Spleen (tissue), 11 donors: ENCODE data around the gene COL5A1. TPM values are rescaled to one million over a fixed set of nuclear protein-coding genes. Genes with fewer than 3 reads are reported as not detected.

ENCODE experiments used
- DNase-seq: peaks from one replicate; pipeline ENCODE4 v3.0.0-alpha.2; 2020
- H3K27ac ChIP-seq, 8 donors: fragments of 200-600 bp; sonication (generic) in 7 of 8; 1 replicate in 4 of 8; 2 replicates in 4 of 8; pipeline versions ENCODE4 v1.5.0 to v1.8.0; 2016 to 2021; ENCODE audit warnings: inconsistent platforms in 4 of 8, mild to moderate bottlenecking in 4 of 8, moderate library complexity in 1 of 8
- H3K27me3 ChIP-seq, 7 donors: fragments of 200-600 bp; sonication (generic) in 6 of 7; replicated peaks in 1 of 7; 1 replicate in 4 of 7; 2 replicates in 3 of 7; pipeline versions ENCODE4 v1.5.0 to v1.8.0; 2016 to 2021; ENCODE audit warnings: inconsistent platforms in 3 of 7, mild to moderate bottlenecking in 1 of 7
- H3K36me3 ChIP-seq, 6 donors: fragments of 200-600 bp; sonication (generic) in 5 of 6; 1 replicate in 4 of 6; 2 replicates in 2 of 6; pipeline versions ENCODE4 v1.5.0 to v1.8.0; 2016 to 2021; ENCODE audit warnings: inconsistent platforms in 2 of 6
- H3K4me1 ChIP-seq, 6 donors: fragments of 200-600 bp; sonication (generic) in 5 of 6; 1 replicate in 3 of 6; 2 replicates in 3 of 6; pipeline versions ENCODE4 v1.5.0 to v1.8.0; 2016 to 2021; ENCODE audit warnings: inconsistent platforms in 3 of 6
- H3K4me3 ChIP-seq, 8 donors: fragments of 200-600 bp; sonication (generic) in 7 of 8; 1 replicate in 4 of 8; 2 replicates in 4 of 8; pipeline versions ENCODE4 v1.5.0 to v1.8.0; 2016 to 2021; ENCODE audit warnings: inconsistent platforms in 4 of 8, mild to moderate bottlenecking in 4 of 8, moderate library complexity in 2 of 8
- H3K9me3 ChIP-seq, 8 donors: fragments of 200-600 bp; sonication (generic) in 7 of 8; 1 replicate in 4 of 8; 2 replicates in 4 of 8; pipeline versions ENCODE4 v1.5.0 to v1.8.0; 2016 to 2021; ENCODE audit warnings: inconsistent platforms in 4 of 8
- POLR2A ChIP-seq, 3 donors: fragments of 450-650 bp; IDR thresholded peaks; one replicate each; pipeline ENCODE4 v1.5.1; 2017; ENCODE audit warnings: antibody characterized with exemption in 3 of 3, mild to moderate bottlenecking in 1 of 3
- POLR2AphosphoS5 ChIP-seq, 3 donors: sonication (generic); formaldehyde crosslinking; IDR thresholded peaks; one replicate each; pipeline ENCODE4 v1.5.1; 2017; ENCODE audit warnings: antibody characterized with exemption in 3 of 3
- WGBS, 5 donors: extraction: QIAGEN DNeasy Blood & Tissue Kit in 3 of 5; methylation state at CpG; one replicate each; pipeline versions ENCODE4 v1.1.5 to v1.1.7; 2013 to 2018; 5-methylcytosine and 5-hydroxymethylcytosine counted together
- intact Hi-C: fragments of 100-400 bp; cut with DNase I; formaldehyde crosslinking; loops from one replicate; pipeline ENCODE4 v1.15.0; 2023; ENCODE audit warnings: low total_unique reads
- polyA plus RNA-seq, 3 donors: library from polyadenylated mRNA; stranded (reverse); fragments of 200-250 nt; gene quantifications; one replicate each; pipeline ENCODE4 v1.2.1, GENCODE V29; 2013
- total RNA-seq, 7 donors: library from RNA; depleted of rRNA in 3 of 7; stranded (reverse); fragments of >200 nt in 3 of 7; fragmentation: NEBNext Ultra II Directional in 4 of 7; extraction: Animal tissue kit (Norgen Biotek cat#: 25700) in 4 of 7; gene quantifications; one replicate each; pipeline versions ENCODE4 v1.1.0 to v1.2.1, GENCODE V29; 2016 to 2021
- TF ChIP-seq, protein P1 (sequence below), 11 experiments: fragments of 200-600 bp in 7 of 11; fragments of 450-650 bp in 4 of 11; sonication (generic) in 4 of 11; IDR thresholded peaks in 8 of 11; conservative IDR thresholded peaks in 3 of 11; 1 replicate in 7 of 11; 2 replicates in 4 of 11; pipeline versions ENCODE4 v1.4.0 to v1.8.0; 2016 to 2021; ENCODE audit warnings: antibody characterized with exemption in 11 of 11, inconsistent platforms in 4 of 11, mild to moderate bottlenecking in 1 of 11
- donor health status: healthy with polysubstance abuse.
- donor health status: DM: no; HTN: no; CAD: no; lungs with moderate emphysema.
- donor health status: DM: no; HTN: no; CAD: no.
- donor health status: Bipolar disorder and iron deficiency.
- donor health status: healthy.
- donor health status: DM: no; HTN: no; CAD: no.
- donor health status: DM: yes; HTN: yes; CAD: no.

Gene COL5A1
- total and polyA plus RNA-seq, 10 donors = 2.6 to 50.6 (median 23.7) TPM

DNA sequence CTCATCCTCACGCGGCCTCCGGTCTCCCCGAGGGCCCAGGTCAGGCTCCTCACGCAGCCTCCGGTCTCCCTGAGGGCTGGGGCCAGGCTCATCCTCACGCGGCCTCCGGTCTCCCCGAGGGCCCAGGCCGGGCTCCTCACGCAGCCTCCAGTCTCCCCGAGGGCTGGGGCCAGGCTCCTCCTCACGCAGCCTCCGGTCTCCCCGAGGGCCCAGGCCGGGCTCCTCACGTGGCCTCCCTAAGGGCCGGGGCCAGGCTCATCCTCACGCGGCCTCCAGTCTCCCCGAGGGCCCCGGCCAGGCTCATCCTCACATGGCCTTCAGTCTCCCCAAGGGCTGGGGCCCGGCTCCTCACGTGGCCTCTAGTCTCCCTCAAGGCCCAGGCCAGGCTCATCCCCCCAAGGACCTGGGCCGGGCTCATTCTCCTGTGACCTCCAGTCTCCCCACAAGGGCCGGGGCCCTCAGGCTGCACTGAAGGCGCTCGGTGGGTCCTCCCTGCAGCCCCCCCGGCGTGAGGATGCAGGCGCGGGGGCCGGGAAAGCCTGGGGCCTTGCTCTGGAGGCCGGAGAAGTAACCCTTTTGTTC is 187.8 kb downstream of the COL5A1 start:
- Histone ChIP-seq H3K27ac (no peak overlapping the region), H3K4me1 (no peaks in the 10 kb centered on the region), H3K27me3 (no peaks in the 10 kb centered on the region), H3K9me3 (no peaks in the 10 kb centered on the region), H3K36me3 (peaks cover 0 to 72% (median 0%) of the 10 kb centered on the region in 6 donors), H3K4me3 (no peak overlapping the region)
- intact Hi-C loops = no loop called here
- 88 to 97% (median 93%) methylated on average over 30 to 35 of the region's 35 CpGs for WGBS, 5 donors
- TF ChIP-seq, protein P1, sequence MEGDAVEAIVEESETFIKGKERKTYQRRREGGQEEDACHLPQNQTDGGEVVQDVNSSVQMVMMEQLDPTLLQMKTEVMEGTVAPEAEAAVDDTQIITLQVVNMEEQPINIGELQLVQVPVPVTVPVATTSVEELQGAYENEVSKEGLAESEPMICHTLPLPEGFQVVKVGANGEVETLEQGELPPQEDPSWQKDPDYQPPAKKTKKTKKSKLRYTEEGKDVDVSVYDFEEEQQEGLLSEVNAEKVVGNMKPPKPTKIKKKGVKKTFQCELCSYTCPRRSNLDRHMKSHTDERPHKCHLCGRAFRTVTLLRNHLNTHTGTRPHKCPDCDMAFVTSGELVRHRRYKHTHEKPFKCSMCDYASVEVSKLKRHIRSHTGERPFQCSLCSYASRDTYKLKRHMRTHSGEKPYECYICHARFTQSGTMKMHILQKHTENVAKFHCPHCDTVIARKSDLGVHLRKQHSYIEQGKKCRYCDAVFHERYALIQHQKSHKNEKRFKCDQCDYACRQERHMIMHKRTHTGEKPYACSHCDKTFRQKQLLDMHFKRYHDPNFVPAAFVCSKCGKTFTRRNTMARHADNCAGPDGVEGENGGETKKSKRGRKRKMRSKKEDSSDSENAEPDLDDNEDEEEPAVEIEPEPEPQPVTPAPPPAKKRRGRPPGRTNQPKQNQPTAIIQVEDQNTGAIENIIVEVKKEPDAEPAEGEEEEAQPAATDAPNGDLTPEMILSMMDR (IDR thresholded peaks at IDR 0.05 in 8 of 11, conservative IDR thresholded peaks at IDR 0.05 in 3 of 11) = no peak
- TF ChIP-seq POLR2AphosphoS5 (IDR thresholded peaks at IDR 0.05) (no peak), POLR2A (IDR thresholded peaks at IDR 0.05) (no peak)
- no peak for DNase-seq

DNA sequence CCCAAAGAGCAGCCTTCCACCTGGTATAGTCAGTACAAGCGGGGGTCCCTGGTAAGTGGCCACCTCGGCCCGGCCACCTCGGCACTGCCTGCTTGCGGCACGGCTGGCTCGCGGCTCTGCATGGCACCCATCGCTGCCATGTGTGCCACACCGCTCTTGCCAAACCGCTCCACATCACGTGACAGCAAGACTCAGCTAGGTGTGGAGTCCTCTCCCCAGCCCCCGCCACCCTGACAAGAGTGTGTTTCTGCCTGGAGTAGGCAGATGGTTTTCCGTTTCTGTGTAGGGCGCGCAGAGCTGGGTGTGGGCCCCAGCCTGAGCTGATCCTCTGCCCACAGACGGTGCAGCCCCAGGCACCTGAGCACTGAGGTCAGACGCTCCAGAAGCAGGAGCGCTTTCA is 188.5 kb downstream of the COL5A1 start:
- WGBS, 5 donors = 90 to 97% (median 94%) methylated on average over 11 to 19 of the region's 19 CpGs
- Histone ChIP-seq H3K27me3 (no peaks in the 10 kb centered on the region), H3K27ac (no peak overlapping the region), H3K36me3 (peaks cover 0 to 70% (median 0%) of the 10 kb centered on the region in 6 donors), H3K9me3 (no peaks in the 10 kb centered on the region), H3K4me3 (no peak overlapping the region), H3K4me1 (no peaks in the 10 kb centered on the region)
- no peak for TF ChIP-seq POLR2AphosphoS5 (IDR thresholded peaks at IDR 0.05)
- TF ChIP-seq POLR2A (IDR thresholded peaks at IDR 0.05) = no peak
- TF ChIP-seq, protein P1 (IDR thresholded peaks at IDR 0.05 in 8 of 11, conservative IDR thresholded peaks at IDR 0.05 in 3 of 11) = no peak
- intact Hi-C loops = no loop called here
- no peak for DNase-seq

DNA sequence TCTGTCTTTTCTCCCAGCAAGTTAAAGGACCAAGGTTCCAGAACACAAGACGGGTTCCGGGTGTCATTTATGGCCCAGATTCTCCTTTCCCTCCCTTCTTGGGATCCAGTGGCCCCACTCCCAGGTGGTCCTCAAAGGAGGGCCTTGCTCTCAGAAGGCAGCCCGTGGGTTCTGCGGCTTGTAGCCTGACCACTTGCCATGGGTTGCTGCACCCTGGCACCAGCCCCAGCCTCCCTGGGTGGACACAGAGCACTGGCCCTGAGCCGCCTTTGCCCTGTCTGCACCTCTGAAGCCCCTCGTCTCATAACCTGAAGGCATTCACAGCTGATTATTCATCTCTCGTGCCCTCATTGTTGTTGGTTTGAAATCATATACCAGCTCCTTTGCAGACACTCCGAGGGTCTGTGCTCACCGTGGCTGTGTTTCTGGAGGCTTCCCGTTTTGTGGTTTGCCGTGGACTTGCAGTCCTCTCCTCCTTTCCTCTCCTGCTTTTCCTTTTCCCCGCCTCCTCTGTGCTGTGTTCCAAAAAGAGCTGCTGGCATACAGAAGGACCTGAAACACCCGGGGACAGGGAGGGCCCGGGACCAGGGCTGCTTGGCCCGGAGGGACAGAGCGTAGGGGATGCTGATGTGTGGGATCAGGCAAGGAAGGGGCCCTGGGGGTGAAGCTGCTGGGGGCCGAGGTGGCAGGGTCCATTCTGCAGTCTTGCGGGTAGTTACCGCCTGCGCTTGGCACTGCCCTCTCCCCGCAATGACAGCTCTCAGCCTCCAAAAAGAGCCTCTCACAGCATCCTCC is 189.5 kb downstream of the COL5A1 start:
- no peak overlapping the region for H3K4me3 ChIP-seq
- intact Hi-C loops = no loop called here
- H3K9me3 ChIP-seq = no peaks in the 10 kb centered on the region
- DNase-seq = no peak
- no peaks in the 10 kb centered on the region for H3K4me1 ChIP-seq
- TF ChIP-seq POLR2A (IDR thresholded peaks at IDR 0.05) (no peak), POLR2AphosphoS5 (IDR thresholded peaks at IDR 0.05) (no peak)
- TF ChIP-seq, protein P1 (IDR thresholded peaks at IDR 0.05 in 8 of 11, conservative IDR thresholded peaks at IDR 0.05 in 3 of 11) = no peak
- WGBS, 5 donors = 76 to 93% (median 88%) methylated on average over 21 of the region's 21 CpGs
- no peak overlapping the region for H3K27ac ChIP-seq
- peaks cover 0 to 69% (median 0%) of the 10 kb centered on the region in 6 donors for H3K36me3 ChIP-seq
- H3K27me3 ChIP-seq = no peaks in the 10 kb centered on the region

DNA sequence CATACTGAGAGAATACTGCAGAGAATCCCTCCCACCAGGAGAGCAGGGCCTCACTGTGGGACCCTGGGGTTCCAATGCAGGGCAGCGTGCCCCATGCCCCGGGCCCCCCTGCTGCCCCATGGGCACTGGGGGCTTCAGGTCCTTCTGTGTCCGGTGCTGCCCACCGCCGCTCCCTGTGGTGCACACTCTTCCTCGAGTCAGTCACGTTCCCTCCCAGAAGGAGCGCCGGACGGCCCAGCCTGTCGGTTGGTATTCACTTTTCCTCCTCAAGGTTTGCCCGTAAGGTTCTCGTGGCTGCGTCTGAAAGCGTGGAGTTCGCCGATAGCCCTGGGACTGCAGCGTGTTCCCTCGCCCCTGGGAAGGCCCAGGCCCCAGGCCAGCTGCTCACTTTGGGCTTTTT is 190.9 kb downstream of the COL5A1 start:
- Histone ChIP-seq H3K4me1 (no peaks in the 10 kb centered on the region), H3K36me3 (peaks cover 0 to 67% (median 2%) of the 10 kb centered on the region in 6 donors), H3K9me3 (no peaks in the 10 kb centered on the region), H3K27ac (no peak overlapping the region), H3K4me3 (no peak overlapping the region), H3K27me3 (no peaks in the 10 kb centered on the region)
- WGBS, 5 donors = 92 to 97% (median 93%) methylated on average over 10 to 19 of the region's 19 CpGs
- TF ChIP-seq, protein P1 (IDR thresholded peaks at IDR 0.05 in 8 of 11, conservative IDR thresholded peaks at IDR 0.05 in 3 of 11) = no peak
- TF ChIP-seq POLR2A (IDR thresholded peaks at IDR 0.05) (no peak), POLR2AphosphoS5 (IDR thresholded peaks at IDR 0.05) (no peak)
- no peak for DNase-seq
- intact Hi-C loops = no loop called here
